Stimulated activated CD8-positive, alpha-beta memory T cell treated with anti-CD3 and anti-CD28 coated beads, Interleukin-15, amount 100 ng/mL, for 1 hour (primary cell): ENCODE results near the gene NRCAM.

Experiments used
- DNase-seq: peaks from one replicate; pipeline ENCODE4 v3.0.0-alpha.2; 2020; ENCODE audit warnings: low read depth

Gene NRCAM

GRCh38 chr7:108152198-108152597 is 304.0 kb downstream of the NRCAM start:
- no peak for DNase-seq

- no peak for DNase-seq
Observed at GRCh38 chr7:108149908-108150307, 306.3 kb downstream of the NRCAM start.

GRCh38 chr7:108149119-108149518 is 307.1 kb downstream of the NRCAM start:
- no peak for DNase-seq

GRCh38 chr7:108147031-108147563 is 309.1 kb downstream of the NRCAM start:
- DNase-seq, result no peak

GRCh38 chr7:108146070-108146842 is 310.0 kb downstream of the NRCAM start:
- DNase-seq, result peak; percentile 6

- DNase-seq, result no peak
Observed at GRCh38 chr7:108145401-108145800, 310.8 kb downstream of the NRCAM start.

- DNase-seq, result no peak
Observed at GRCh38 chr7:108144931-108145330, 311.3 kb downstream of the NRCAM start.

- DNase-seq, result no peak
Observed at GRCh38 chr7:108143658-108144420, 312.4 kb downstream of the NRCAM start.

GRCh38 chr7:108142675-108143259 is 313.5 kb downstream of the NRCAM start:
- DNase-seq, result no peak

GRCh38 chr7:108142180-108142579 is 314.1 kb downstream of the NRCAM start:
- DNase-seq, result no peak

GRCh38 chr7:108140671-108141070 is 315.6 kb downstream of the NRCAM start:
- no peak for DNase-seq

GRCh38 chr7:108138911-108139310 is 317.3 kb downstream of the NRCAM start:
- no peak for DNase-seq

- DNase-seq, result no peak
Observed at GRCh38 chr7:108137993-108138392, 318.2 kb downstream of the NRCAM start.

GRCh38 chr7:108137040-108137439 is 319.2 kb downstream of the NRCAM start:
- no peak for DNase-seq

- no peak for DNase-seq
Observed at GRCh38 chr7:108136191-108136688, 320.0 kb downstream of the NRCAM start.

- DNase-seq, result no peak
Observed at GRCh38 chr7:108135446-108136190, 320.6 kb downstream of the NRCAM start.

- DNase-seq, result no peak
Observed at GRCh38 chr7:108134486-108134885, 321.8 kb downstream of the NRCAM start.

GRCh38 chr7:108132551-108133265 is 323.5 kb downstream of the NRCAM start:
- DNase-seq, result no peak

- DNase-seq, result no peak
Observed at GRCh38 chr7:108130261-108130660, 326.0 kb downstream of the NRCAM start, which contains the start of gene LAMB4. TSS of gene LAMB4 (minus strand) at chr7:108130361. CDS start at chr7:108123164, 7,197 bp downstream.

- DNase-seq, result no peak
Observed at GRCh38 chr7:108129018-108129965, 326.9 kb downstream of the NRCAM start.
